ENCODE measurements around the gene CPT1B.
A peak's percentile ranks its signal among the peaks of the same experiment; 100 is the strongest.
"Not testable (repeated sequence)": the region's sequence is repeated elsewhere in the genome, so short reads cannot be mapped to it uniquely, and the experiment has no call there.

CPT1B gene

DNA sequence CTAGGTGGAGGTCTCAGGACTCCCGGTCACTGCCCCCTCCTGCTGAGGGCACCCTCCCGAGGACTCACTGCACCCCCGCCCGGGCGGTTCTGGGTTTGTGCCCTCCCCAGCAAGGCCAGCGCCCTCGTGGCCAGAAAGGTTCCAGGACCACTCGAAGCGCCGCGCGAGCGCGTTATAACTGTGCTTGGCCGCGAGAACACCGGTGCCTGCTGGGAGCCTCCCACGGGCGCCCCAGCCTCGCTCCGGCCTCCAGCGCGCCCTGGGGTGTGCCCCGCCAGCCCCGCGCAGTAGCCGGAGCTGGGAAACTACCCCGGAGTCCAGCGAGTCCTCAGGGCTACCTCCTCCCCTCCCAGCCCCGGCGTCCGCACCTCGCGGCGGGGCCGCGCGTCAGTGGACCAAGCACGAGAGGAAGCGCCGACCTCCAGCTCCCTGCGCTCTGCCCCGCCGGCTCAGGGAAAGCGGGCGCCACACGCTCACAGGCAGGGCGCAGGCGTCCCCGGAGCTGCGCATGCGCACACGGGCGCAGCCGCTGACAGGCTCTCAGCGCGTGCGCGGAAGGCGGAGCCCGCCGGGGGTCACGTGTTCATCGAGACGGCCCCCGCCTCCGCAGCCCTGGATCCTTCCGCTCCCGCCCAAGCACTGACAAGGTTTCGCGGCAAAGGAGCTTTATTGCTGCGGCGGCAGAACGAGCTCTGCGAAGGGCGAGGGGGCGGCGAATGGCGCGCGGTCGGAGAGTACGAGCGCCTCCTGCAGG, 52.9 kb downstream of the CPT1B start, which contains the start of gene SCO2:
TSS of gene SCO2 (minus strand) at position 495 of the 754 bp plus-strand sequence. CDS start 1,187 bp downstream, outside the sequence.
- H3K4me1 ChIP-seq (ENCODE audit: control insufficient read depth, insufficient read depth, low read length, poor library complexity, severe bottlenecking): peaks cover 8% of the 10 kb centered on the region
- WGBS, 2 experiments (ENCODE audit: insufficient coverage in 2 of 2): 0 to 1% methylated on average over 56 to 74 of the region's 84 CpGs

DNA sequence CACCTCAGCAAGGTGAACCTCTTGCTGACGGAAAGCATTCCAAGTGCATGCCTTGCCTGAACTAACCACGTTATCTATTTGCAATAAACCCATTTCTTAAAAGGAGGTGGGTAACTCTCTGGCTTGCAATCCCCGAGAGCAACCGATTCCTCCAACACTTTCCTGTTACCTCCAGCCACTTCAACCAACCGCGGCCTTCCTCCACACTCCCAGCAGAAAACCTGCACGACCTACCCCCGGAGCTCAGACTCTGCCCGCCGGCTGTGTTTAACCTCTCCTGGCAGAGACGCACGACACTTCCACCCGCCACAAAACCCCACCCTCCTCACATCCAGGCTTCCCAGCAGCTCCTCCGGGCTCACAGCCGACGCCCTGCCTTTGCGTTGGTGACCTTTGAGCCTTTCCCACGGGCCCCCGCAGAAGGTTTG, 53.5 kb downstream of the CPT1B start:
- WGBS, 2 experiments (ENCODE audit: insufficient coverage in 2 of 2): 33 to 44% methylated on average over 13 to 19 of the region's 19 CpGs
- H3K36me3 ChIP-seq (ENCODE audit: control insufficient read depth, insufficient read depth, low read length): peaks cover 39% of the 10 kb centered on the region
- peak overlapping the region; percentile 84 for H3K27ac ChIP-seq (ENCODE audit: low read depth, low read length, severe bottlenecking)
- H3K4me3 ChIP-seq (ENCODE audit: extremely low read depth, insufficient read depth, low read length, poor library complexity, severe bottlenecking): peak overlapping the region; percentile 70
- H3K9me3 ChIP-seq (ENCODE audit: control insufficient read depth, low read length): no peaks in the 10 kb centered on the region
- peaks cover 8% of the 10 kb centered on the region for H3K4me1 ChIP-seq (ENCODE audit: control insufficient read depth, insufficient read depth, low read length, poor library complexity, severe bottlenecking)

More for the DNA sequence above, 52.9 kb downstream of the CPT1B start, which contains the start of gene SCO2:
- peak within 1 kb of the TSS; percentile 70 for H3K4me3 ChIP-seq (ENCODE audit: extremely low read depth, insufficient read depth, low read length, poor library complexity, severe bottlenecking)
- H3K9me3 ChIP-seq (ENCODE audit: control insufficient read depth, low read length): no peaks in the 10 kb centered on the region
- peaks cover 36% of the 10 kb centered on the region for H3K36me3 ChIP-seq (ENCODE audit: control insufficient read depth, insufficient read depth, low read length)
- peak within 1 kb of the TSS; percentile 84 for H3K27ac ChIP-seq (ENCODE audit: low read depth, low read length, severe bottlenecking)

DNA sequence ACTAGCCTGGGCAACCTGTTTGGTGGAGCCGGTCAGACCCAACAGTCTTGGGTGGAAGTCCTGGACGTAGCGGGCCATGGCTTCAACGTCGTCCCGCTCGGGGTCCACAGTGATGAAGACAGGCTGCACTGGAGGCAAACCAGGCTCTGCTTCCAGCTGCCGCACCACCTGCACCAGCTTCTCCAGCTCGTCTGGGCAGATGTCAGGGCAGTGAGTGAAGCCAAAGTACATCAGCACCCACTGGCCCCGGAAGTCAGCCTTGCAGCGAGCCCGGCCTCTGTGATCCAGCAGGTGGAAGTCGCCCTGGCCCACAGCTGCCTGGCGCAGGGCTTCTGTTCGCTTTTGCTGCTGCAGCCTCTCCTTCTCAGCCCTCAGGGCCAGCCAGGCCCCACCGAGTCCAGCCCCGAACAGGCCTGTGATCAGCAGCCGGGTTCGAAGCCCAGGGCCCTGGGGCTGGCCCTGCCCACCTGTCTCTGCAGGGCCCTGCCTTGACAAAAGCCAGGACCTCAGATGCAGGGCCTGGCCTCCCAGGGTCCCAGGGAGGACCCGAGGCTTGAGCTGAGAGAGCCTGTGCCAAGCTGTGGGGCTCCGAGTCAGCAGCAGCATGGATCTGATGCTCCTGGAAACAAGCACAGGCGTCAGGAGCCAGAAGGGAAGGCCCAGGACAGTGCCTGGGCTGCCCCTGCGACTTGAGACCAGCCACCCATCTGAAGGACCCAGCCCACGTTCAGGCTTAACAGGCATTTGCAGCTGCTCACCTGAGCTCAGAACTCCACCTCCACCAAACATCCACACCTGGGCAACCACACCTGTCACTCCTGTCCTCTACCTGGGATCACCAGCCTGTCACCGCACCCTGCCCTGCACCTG, 54.2 kb downstream of the CPT1B start:
- WGBS, 2 experiments (ENCODE audit: insufficient coverage in 2 of 2): 93% methylated on average over 22 to 25 of the region's 25 CpGs
- Histone ChIP-seq H3K36me3 (ENCODE audit: control insufficient read depth, insufficient read depth, low read length) (peaks cover 46% of the 10 kb centered on the region), H3K4me3 (ENCODE audit: extremely low read depth, insufficient read depth, low read length, poor library complexity, severe bottlenecking) (peak overlapping the region; percentile 70), H3K27ac (ENCODE audit: low read depth, low read length, severe bottlenecking) (no peak overlapping the region), H3K4me1 (ENCODE audit: control insufficient read depth, insufficient read depth, low read length, poor library complexity, severe bottlenecking) (peaks cover 8% of the 10 kb centered on the region), H3K9me3 (ENCODE audit: control insufficient read depth, low read length) (no peaks in the 10 kb centered on the region)

DNA sequence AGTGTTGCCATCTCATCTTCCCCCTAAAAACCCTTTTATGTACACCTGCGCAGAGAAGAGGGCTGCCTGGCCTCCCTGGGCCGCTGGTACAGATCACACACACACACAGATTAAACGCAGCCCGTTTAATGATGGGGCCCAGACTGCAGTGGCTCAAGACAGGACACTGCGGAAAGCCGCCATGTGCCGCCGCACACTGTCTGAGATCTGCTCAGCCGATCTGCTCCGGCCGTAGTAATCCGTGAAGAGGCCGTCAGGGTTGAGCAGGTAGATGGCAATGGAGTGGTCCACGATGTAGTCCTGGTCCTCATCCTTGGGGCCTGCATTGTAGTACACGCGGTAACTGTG, 54.8 kb downstream of the CPT1B start:
- Histone ChIP-seq H3K4me1 (ENCODE audit: control insufficient read depth, insufficient read depth, low read length, poor library complexity, severe bottlenecking) (peaks cover 8% of the 10 kb centered on the region), H3K27ac (ENCODE audit: low read depth, low read length, severe bottlenecking) (no peak overlapping the region), H3K36me3 (ENCODE audit: control insufficient read depth, insufficient read depth, low read length) (peaks cover 52% of the 10 kb centered on the region), H3K9me3 (ENCODE audit: control insufficient read depth, low read length) (no peaks in the 10 kb centered on the region), H3K4me3 (ENCODE audit: extremely low read depth, insufficient read depth, low read length, poor library complexity, severe bottlenecking) (no peak overlapping the region)
- WGBS, 2 experiments (ENCODE audit: insufficient coverage in 2 of 2): 96 to 99% methylated on average over 14 to 16 of the region's 16 CpGs

DNA sequence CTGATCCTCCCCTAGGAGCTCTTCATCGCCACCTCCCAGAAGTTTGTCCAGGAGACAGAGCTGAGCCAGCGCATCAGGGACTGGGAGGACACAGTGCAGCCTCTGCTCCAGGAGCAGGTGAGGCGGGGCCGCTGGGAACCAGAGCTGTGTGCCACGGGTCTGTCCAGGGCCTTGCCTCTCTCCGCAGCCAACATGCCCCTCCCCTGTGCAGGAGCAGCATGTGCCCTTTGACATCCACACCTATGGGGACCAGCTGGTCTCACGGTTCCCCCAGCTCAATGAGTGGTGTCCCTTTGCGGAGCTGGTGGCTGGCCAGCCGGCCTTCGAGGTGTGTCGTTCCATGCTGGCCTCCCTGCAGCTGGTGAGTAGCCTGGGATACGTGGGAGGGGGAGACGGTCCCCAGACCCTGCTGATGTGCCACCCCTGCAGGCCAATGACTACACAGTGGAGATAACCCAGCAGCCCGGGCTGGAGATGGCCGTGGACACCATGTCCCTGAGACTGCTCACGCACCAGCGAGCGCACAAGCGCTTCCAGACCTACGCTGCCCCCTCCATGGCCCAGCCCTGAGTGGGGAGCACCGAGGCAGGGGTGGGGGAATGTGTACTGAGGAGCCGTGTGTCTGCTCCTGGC, 55.3 kb downstream of the CPT1B start:
- Histone ChIP-seq H3K27ac (ENCODE audit: low read depth, low read length, severe bottlenecking) (no peak overlapping the region), H3K9me3 (ENCODE audit: control insufficient read depth, low read length) (no peaks in the 10 kb centered on the region), H3K4me1 (ENCODE audit: control insufficient read depth, insufficient read depth, low read length, poor library complexity, severe bottlenecking) (peaks cover 8% of the 10 kb centered on the region), H3K36me3 (ENCODE audit: control insufficient read depth, insufficient read depth, low read length) (peaks cover 57% of the 10 kb centered on the region), H3K4me3 (ENCODE audit: extremely low read depth, insufficient read depth, low read length, poor library complexity, severe bottlenecking) (no peak overlapping the region)
- WGBS, 2 experiments (ENCODE audit: insufficient coverage in 2 of 2): 96% methylated on average over 15 to 21 of the region's 22 CpGs

DNA sequence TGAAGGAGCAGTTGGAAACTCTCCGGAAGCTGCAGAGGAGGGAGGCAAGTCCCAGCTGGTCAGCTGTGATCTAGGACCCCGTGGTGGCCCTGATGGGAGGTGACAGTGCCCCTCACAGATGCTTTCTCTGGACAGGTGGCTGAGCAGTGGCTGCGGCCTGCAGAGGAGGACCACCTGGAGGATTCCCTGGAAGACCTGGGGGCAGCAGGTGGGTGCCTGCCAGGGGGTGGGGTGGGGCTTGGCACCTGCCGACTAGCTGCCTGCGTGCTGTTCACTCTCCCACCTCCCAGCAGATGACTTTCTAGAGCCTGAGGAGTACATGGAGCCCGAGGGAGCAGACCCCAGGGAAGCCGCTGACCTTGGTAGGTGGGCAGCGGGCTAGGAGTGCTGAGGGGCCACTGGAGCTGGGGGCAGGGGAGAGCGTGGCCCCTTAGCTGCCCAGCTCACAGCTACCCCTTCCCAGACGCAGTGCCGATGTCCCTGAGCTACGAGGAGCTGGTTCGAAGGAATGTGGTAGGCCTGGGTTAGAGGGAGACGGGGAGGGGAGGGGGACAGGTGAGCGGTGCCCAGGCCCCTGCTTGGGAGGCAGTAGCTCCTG, 55.9 kb downstream of the CPT1B start:
- Histone ChIP-seq H3K27ac (ENCODE audit: low read depth, low read length, severe bottlenecking) (no peak overlapping the region), H3K9me3 (ENCODE audit: control insufficient read depth, low read length) (no peaks in the 10 kb centered on the region), H3K36me3 (ENCODE audit: control insufficient read depth, insufficient read depth, low read length) (peaks cover 63% of the 10 kb centered on the region), H3K4me3 (ENCODE audit: extremely low read depth, insufficient read depth, low read length, poor library complexity, severe bottlenecking) (no peak overlapping the region), H3K4me1 (ENCODE audit: control insufficient read depth, insufficient read depth, low read length, poor library complexity, severe bottlenecking) (peaks cover 8% of the 10 kb centered on the region)
- 92 to 98% methylated on average over 12 to 14 of the region's 15 CpGs for WGBS, 2 experiments (ENCODE audit: insufficient coverage in 2 of 2)

DNA sequence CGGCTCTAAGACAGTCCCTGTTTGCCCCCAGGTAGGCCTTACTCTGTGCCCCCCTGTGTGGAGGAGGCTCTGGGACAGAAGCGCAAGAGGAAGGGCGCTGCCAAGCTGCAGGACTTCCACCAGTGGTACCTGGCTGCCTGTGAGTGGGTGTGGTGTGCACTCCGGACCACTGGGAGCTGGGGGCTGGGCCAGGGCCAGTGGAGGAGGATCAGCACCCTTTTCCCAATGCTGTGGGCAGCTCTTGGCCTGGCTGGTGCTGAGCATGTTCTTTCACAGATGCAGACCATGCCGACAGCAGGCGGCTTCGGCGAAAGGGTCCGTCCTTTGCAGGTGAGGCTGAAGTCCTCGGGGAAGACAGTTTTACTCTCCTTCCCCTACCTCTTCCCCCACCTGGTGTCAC, 56.5 kb downstream of the CPT1B start:
- Histone ChIP-seq H3K4me3 (ENCODE audit: extremely low read depth, insufficient read depth, low read length, poor library complexity, severe bottlenecking) (no peak overlapping the region), H3K9me3 (ENCODE audit: control insufficient read depth, low read length) (no peaks in the 10 kb centered on the region), H3K4me1 (ENCODE audit: control insufficient read depth, insufficient read depth, low read length, poor library complexity, severe bottlenecking) (peaks cover 8% of the 10 kb centered on the region), H3K27ac (ENCODE audit: low read depth, low read length, severe bottlenecking) (no peak overlapping the region), H3K36me3 (ENCODE audit: control insufficient read depth, insufficient read depth, low read length) (peaks cover 69% of the 10 kb centered on the region)
- 94 to 96% methylated on average over 7 to 10 of the region's 10 CpGs for WGBS, 2 experiments (ENCODE audit: insufficient coverage in 2 of 2)

DNA sequence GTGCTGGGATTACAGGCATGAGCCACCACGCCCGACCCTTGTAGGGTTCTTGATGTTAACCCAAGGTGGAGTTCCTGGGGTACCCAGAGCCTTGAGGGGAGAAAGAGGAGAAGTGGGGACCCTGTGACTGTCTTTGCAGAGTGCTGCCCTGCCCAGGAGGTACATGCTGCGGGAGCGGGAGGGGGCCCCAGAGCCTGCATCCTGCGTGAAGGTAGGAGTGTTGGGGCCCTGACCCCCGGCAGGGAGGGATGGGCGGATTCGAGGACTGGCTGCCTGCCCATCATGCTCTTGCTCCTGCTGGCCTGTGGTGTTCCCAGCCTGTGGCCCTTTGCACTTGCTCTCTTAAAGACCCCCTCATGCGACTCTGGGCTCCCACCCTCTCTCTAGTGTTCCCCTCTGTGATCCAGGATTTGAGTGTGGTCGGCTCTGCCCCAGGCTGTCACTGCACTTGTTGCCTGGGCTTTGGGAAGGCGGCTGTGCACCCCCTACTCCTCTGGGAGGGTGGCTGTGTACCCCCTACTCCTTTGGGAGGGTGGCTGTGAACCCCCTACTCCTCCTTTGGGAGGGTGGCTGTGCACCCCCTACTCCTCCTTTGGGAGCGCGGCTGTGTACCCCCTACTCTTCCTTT, 57.3 kb downstream of the CPT1B start:
- WGBS, 2 experiments (ENCODE audit: insufficient coverage in 2 of 2): 97 to 99% methylated on average over 11 to 12 of the region's 13 CpGs
- no peak overlapping the region for H3K4me3 ChIP-seq (ENCODE audit: extremely low read depth, insufficient read depth, low read length, poor library complexity, severe bottlenecking)
- peaks cover 77% of the 10 kb centered on the region for H3K36me3 ChIP-seq (ENCODE audit: control insufficient read depth, insufficient read depth, low read length)
- H3K27ac ChIP-seq (ENCODE audit: low read depth, low read length, severe bottlenecking): no peak overlapping the region
- peaks cover 8% of the 10 kb centered on the region for H3K4me1 ChIP-seq (ENCODE audit: control insufficient read depth, insufficient read depth, low read length, poor library complexity, severe bottlenecking)
- no peaks in the 10 kb centered on the region for H3K9me3 ChIP-seq (ENCODE audit: control insufficient read depth, low read length)

DNA sequence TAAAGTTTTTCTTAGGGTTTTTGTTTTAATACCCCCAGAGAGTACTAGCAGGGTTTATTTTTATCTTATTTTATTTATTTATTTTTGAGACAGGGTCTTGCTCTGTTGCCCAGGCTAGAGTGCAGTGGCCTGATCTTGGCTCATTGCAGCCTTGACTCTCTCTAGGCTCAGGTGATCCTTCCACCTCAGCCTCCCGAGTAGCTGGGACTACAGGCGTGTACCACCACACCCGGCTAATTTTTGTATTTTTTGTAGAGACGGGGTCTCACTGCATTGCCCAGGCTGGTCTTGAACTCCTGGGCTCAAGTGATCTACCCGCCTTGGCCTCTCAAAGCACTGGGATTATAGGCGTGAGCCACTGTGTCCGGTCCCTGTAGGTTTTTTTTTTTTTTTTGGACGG, 58.0 kb downstream of the CPT1B start:
- H3K27ac ChIP-seq (ENCODE audit: low read depth, low read length, severe bottlenecking); H3K4me1 ChIP-seq (ENCODE audit: control insufficient read depth, insufficient read depth, low read length, poor library complexity, severe bottlenecking); H3K4me3 ChIP-seq (ENCODE audit: extremely low read depth, insufficient read depth, low read length, poor library complexity, severe bottlenecking); H3K9me3 ChIP-seq (ENCODE audit: control insufficient read depth, low read length): not testable (repeated sequence)
- WGBS, 2 experiments (ENCODE audit: insufficient coverage in 2 of 2): 95% methylated on average over 6 to 7 of the region's 8 CpGs
- peaks cover 81% of the 10 kb centered on the region for H3K36me3 ChIP-seq (ENCODE audit: control insufficient read depth, insufficient read depth, low read length)

DNA sequence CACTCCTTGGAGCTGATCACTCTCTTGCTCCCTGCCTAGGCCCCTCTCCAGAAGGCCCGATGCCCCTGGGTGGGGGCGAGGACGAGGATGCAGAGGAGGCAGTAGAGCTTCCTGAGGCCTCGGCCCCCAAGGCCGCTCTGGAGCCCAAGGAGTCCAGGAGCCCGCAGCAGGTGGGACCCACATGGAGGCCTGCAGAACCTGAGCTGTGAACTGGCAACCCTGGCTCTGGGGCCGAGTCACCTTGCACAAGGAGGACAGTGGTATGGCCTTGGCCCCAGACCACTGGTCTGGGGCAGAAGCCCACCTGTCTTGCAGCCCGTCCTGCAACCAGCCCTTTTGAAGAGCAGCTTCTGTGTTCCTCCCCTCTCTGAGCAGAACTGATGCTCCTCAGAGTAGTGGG, 59.1 kb downstream of the CPT1B start:
- no peak overlapping the region for H3K4me3 ChIP-seq (ENCODE audit: extremely low read depth, insufficient read depth, low read length, poor library complexity, severe bottlenecking)
- peaks cover 87% of the 10 kb centered on the region for H3K36me3 ChIP-seq (ENCODE audit: control insufficient read depth, insufficient read depth, low read length)
- no peaks in the 10 kb centered on the region for H3K9me3 ChIP-seq (ENCODE audit: control insufficient read depth, low read length)
- WGBS, 2 experiments (ENCODE audit: insufficient coverage in 2 of 2): 99 to 100% methylated on average over 7 to 8 of the region's 8 CpGs
- H3K27ac ChIP-seq (ENCODE audit: low read depth, low read length, severe bottlenecking): no peak overlapping the region
- peaks cover 4% of the 10 kb centered on the region for H3K4me1 ChIP-seq (ENCODE audit: control insufficient read depth, insufficient read depth, low read length, poor library complexity, severe bottlenecking)
